GM13977 (cell line): ENCODE measurements around the gene S100A6.

Experiments used
- DNase-seq: peaks from one replicate; pipeline ENCODE4 v3.0.0; 2012; ENCODE audit warnings: low spot score
- in situ Hi-C: fragments of 300-500 bp; cut with MboI; formaldehyde crosslinking; loops from one replicate; pipeline ENCODE4 v1.12.0; 2022; ENCODE audit warnings: low sequenced_read_pairs, low pct_unique_long_range_greater_than_20kb, mixed read lengths, inconsistent platforms; ENCODE audit not compliant: unreplicated experiment
- TF ChIP-seq, protein P1 (sequence below): IDR thresholded peaks from 2 replicates; pipeline ENCODE4 v1.5.1; 2012; ENCODE audit warnings: mild to moderate bottlenecking, control low read depth; ENCODE audit not compliant: insufficient read depth; ENCODE audit errors: extremely low read depth, missing control alignments

Gene S100A6

DNA sequence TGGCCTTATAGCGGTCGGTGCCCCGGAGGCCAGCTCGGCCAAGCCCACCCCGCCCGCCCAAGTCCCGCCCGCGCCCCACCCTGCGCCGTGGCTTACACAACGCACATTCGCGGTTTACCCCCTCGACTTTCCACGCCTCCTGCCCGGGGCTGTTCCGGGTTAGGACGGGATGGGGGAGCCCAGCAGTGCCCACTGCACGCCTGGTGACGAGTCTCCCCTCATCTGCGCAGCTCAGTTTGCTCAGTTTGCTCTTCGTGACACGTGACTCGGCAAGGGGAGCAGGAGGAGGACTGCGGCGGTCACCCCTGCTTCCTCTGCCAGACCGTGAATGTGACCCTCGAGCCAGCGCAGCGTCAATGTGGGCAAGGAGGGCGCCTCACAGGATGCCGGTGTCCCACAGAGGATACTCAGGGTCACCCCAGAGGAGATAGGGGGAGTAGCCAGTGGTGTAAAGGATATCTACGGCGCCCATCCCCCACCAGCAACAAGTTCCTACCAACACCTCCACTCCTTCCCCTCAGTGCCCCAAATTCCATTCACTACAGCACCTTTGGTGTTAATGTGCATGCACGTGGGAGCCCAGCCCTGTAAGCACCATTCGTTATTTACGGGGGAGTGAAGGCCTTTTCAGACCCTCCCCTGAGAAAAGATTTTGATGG, 350 bp upstream of the S100A6 start:
- DNase-seq: peak; percentile 70
- TF ChIP-seq, protein P1, sequence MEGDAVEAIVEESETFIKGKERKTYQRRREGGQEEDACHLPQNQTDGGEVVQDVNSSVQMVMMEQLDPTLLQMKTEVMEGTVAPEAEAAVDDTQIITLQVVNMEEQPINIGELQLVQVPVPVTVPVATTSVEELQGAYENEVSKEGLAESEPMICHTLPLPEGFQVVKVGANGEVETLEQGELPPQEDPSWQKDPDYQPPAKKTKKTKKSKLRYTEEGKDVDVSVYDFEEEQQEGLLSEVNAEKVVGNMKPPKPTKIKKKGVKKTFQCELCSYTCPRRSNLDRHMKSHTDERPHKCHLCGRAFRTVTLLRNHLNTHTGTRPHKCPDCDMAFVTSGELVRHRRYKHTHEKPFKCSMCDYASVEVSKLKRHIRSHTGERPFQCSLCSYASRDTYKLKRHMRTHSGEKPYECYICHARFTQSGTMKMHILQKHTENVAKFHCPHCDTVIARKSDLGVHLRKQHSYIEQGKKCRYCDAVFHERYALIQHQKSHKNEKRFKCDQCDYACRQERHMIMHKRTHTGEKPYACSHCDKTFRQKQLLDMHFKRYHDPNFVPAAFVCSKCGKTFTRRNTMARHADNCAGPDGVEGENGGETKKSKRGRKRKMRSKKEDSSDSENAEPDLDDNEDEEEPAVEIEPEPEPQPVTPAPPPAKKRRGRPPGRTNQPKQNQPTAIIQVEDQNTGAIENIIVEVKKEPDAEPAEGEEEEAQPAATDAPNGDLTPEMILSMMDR: no peak
- in situ Hi-C loops: no loop called here

DNA sequence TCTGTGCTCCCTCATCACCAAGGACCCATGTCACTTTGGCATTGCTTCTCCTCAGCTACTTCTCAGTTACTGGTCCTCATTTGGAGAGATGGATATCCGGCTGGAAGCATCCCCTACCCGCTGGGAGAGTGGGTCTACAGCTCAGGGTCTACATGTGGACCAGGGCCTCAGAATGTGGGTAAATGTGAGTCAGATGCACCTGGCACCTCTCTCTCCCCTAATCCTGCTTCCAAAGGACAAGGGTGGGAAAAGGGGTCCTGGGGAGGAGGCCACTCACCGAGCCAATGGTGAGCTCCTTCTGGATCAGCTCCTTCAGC, 908 bp downstream of the S100A6 start:
- TF ChIP-seq, protein P1: no peak
- in situ Hi-C loops: no loop called here
- no peak for DNase-seq

GRCh38 chr1:153534226-153534924, 1.4 kb downstream of the S100A6 start:
- no peak for DNase-seq
- TF ChIP-seq, protein P1: no peak
- in situ Hi-C loops: no loop called here

DNA sequence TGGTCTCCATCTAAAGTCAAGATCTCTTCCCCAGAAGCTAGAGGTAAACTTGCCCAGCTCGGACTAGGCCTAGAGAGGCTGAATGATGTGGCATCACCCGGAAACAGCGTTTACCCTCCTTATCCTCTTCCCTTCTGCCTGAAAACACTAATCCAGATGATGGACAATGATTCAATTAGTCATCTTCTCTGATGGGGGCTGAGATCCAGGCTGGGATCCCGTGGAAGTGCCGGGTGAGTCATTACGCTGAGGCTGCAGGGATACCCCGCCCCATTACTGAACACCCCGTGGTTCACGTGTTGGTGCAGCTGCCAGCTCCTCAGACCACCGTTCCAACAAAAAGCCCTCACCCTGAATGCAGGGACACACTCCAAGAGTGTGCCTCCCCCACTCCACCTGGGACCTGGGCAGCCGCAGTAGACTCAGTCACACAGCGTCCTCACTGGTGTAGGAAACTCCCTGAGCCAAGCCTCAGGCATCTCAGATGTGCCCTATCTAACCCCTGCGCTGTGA, 2.0 kb downstream of the S100A6 start:
- in situ Hi-C loops: no loop called here
- TF ChIP-seq, protein P1: no peak
- no peak for DNase-seq

- DNase-seq: peak; percentile 83
- TF ChIP-seq, protein P1: peak; percentile 94
- in situ Hi-C loops: no loop called here
Observed at GRCh38 chr1:153532769-153533599, 2.8 kb downstream of the S100A6 start.

DNA sequence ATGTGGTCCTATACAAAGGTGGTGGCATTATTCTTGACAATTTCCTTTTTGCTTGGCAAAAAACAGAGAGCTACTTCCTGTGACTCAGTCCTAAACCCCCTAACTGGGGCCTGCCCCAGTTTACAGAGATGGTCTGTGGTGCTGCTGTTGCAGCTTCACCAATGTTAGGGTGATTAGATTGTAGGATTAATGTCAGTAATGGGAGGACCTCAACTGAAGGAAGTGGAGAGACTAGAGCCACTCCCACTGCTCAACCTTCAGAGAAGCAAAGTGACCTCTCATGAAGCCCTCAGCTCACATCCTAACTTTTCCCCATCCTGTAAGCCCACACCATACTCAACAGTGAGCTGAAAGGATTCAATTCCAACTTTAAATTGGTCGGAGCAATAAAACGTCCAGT, 3.6 kb downstream of the S100A6 start:
- TF ChIP-seq, protein P1: no peak
- no peak for DNase-seq
- in situ Hi-C loops: no loop called here
